HG03175 (cell line): ENCODE data around the gene CENPQ.

ENCODE experiments used
- ATAC-seq: cut with Tn5 transposase; IDR thresholded peaks from one replicate; pipeline ENCODE4 v1.9.1; 2021; ENCODE audit warnings: mild to moderate bottlenecking, moderate library complexity; ENCODE audit not compliant: unreplicated experiment

Gene CENPQ

DNA sequence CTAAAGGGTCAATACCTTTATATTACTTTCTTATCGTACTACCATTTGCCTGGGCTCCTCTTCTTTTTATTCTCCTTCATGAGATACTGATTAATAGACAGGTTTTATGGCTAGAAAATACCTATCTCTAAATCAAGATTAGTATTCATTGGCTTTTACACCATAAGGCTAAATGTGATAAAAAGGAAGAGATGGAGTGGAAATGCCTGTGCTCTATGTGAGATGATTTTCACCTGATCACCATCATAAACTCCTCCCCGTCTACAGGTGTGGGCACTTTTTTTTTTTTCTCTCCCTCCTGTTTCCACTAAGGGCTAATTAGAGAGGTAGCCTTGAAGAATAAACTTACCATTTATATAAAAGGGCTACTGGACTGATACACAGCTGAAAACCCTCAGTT lies 36.5 kb downstream of the CENPQ start, which contains the start of gene GLYATL3:
Gene GLYATL3 (plus strand): TSS at position 301 of the 400 bp plus-strand sequence. CDS start 12,068 bp downstream, outside the sequence.
- ATAC-seq = no peak

DNA sequence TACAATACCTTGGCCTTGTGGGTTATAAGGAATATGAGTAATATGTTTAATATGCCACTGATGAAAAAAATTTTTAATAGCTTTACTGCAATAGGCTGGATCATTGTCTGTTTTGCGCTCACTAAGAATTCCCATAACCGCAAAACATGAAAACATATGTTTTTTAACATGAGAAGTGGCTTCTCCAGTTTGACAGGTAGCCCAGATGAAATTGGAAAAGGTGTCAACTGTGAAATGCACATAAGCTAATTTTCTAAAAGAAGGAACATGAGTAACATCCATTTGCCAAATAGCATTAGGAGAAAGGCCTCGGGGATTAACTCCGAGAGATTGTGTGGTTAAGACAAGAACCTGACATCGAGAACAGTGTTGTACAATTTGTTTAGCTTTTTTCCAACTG lies 41.5 kb downstream of the CENPQ start:
- ATAC-seq = no peak

GRCh38 chr6:49506569-49507111 lies 43.5 kb downstream of the CENPQ start:
- no peak for ATAC-seq

- no peak for ATAC-seq
Measured at GRCh38 chr6:49509342-49509741, 46.2 kb downstream of the CENPQ start.

DNA sequence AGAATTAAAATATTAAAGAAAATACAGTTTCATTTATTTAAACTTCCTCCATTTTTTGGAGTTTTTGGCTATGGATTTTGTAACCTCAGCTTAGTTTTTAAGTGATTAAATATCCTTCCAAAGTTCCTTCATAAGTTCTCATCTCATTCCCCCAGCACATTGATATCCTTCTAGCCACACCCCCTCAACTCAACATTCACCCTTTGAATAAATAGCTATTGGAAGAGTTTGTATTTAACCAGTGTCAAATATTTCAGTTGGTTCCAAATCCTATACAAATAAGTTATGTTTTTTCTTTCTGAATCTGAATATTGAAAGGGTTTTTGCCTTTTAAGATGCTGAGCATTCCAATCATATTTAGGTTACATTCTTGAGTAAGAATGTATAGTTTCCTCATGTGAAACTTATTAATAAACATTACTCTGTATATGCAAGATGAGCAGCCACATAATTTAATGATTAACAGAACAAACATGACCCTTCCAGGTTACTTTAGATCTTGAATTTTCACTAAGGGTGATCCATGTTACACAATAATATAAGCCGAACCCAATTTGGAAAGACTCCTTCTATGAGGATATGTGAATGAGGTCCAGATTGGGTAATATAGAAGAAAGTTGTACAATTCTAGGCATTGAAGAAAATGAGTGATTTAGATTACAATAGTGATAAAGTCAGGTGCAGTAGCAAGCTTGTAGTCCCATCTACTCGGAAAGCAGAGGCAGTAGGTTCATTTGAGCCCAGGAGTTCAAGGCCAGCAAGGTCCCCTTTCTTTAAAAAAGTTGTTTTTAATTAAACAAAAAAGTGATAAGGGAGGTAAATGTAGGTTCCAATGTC lies 50.2 kb downstream of the CENPQ start:
- no peak for ATAC-seq

DNA sequence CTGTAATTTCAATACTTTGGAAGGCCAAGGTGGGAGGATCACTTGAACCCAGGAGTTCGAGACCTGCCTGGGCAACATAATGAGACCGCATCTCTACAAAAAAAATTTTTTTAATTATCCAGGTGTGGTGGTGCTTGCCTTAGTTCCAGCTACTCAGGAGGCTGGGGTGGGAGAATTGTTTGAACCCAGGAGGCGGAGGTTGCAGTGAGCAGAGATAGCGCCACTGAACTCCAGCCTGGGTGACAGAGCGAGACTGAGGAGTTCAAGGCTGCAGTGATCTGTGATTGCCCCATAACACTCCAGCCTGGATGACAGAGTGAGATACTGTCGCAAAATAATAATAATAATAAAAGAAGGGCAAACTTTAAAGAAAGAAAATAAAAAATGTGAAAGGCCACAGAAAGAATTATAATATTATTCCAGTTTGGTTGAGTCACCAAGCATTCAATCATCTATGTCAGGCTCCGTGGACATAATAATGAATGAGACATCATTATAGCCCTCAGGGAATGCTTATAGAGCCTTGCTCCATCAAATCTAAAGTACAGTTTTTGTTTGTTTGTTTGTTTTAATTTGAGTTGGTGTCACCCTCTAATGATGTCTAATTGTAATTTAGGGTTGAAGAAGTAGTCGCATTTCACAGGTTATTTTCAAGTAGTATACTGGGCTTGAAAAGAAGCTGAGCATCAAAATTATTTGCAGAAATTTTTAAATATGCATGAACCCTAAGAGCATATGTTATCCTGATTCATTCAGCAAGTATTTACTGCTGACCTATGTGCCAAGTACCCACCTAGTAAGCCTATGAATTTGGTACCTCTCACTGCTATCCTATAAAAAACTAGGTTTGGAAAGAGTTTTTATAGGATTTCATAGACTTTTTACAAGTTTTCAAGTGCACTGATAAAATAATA lies 51.7 kb downstream of the CENPQ start:
- ATAC-seq = no peak

GRCh38 chr6:49515485-49516146 lies 52.4 kb downstream of the CENPQ start:
- ATAC-seq = no peak

- no peak for ATAC-seq
Measured at GRCh38 chr6:49516147-49516505, 53.0 kb downstream of the CENPQ start.

DNA sequence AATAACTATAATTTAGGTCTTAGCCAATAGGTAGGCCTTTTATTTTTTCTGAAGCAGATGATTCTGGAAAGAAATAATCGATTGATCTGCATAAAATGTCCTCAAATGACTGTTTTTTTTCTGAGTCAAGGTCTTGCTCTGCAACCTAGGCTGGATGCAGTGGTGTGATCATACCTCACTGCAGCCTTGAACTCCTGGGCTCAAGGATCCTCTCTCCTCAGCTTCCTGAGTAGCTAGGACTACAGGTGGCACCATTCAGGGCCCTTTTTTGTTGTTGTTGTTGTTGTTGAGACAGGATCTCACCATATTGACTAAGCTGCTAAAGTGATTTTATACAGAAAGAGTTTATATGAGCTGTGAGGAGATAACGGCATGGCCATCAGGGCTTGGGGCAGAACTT lies 54.7 kb downstream of the CENPQ start:
- ATAC-seq = no peak

- peak; percentile 85 for ATAC-seq
Measured at GRCh38 chr6:49519660-49520059, 56.5 kb downstream of the CENPQ start.

DNA sequence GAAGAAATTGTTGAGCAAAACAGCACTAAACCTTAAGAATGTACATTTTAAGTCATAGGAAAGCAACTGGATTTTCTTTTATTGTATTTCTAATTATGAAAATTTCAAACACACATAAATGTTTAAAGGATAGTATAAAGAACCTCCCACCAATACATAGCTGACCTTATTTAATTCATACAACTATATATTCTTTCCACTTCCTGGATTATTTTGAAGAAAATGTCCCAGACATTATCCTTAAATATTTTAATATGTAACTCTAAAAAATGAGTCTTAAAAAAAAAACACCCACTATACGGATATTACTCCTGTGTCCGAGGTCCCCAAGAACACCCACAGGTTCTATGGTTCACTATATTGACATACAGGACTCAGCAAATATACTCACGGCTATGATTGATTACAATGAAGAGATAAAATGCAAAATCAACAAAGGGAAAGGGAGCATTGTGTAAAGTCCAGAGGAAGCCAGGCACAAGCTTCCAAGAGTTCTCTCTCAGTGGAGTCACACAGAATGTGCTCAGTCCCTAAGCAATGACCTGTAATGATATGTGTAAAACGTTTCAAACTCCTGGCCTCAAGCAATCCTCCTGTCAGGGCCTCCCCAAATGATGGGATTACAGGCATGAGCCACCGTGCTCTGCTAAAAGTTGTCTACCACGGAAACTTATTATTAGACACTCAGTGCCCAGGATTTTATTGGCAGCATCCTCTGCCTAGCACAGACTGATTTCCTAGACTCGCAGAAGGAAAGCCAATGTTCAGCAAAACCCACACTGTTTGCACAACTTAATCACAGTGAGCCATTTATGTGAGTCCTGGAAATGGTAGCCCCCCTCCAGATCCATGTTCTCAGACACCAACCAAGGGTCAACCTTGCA lies 59.8 kb downstream of the CENPQ start:
- no peak for ATAC-seq

GRCh38 chr6:49523901-49524300 lies 60.7 kb downstream of the CENPQ start:
- ATAC-seq = no peak

DNA sequence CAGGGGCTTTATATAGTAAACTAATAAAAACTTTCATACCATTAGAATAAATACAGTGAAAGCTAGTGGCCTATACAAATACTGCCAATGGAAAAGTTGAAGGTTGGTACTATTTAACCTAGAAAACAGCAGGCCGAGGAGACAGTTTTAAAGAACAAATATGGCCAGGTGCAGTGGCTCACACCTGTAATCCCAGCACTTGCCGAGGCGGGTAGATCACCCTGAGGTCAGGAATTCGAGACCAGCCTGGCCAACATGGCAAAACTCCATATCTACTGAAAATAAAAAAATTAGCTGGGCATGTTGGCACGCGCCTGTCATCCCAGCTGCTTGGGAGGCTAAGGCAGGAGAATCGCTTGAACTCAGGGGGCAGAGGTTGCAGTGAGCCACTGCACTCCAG lies 61.4 kb downstream of the CENPQ start:
- ATAC-seq = no peak

DNA sequence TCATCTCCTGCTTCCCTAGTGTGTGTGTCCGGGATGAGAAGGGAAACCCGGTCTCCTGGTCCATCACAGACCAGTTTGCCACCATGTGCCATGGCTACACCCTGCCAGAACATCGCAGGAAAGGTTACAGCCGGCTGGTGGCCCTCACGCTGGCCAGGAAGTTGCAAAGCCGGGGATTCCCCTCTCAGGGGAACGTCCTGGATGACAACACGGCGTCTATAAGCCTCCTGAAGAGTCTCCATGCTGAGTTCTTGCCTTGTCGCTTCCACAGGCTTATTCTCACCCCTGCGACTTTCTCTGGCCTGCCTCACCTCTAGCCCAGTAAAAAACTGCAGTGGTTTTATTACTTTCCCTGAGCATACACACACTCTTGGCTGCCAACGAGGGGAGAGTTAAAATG lies 63.4 kb downstream of the CENPQ start:
- no peak for ATAC-seq

- ATAC-seq = no peak
Measured at GRCh38 chr6:49527320-49527719, 64.2 kb downstream of the CENPQ start.

DNA sequence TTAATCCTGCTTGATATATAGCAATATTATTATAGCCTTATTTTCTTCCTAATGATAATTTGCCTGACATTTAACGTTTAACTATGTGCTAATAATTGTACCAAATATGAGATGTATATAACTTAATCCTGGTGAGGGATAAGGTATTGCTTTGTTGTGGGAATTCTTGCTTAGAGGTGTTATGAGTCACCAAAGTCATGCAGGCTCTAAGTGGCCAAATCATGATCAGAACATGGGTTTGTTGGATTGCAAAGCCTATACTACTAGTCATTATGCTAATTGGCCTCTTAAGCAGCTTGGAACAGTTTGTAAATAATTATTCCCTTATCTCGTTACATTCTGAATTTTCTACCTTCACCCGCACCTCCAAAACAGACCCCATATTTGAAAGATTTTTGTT lies 65.4 kb downstream of the CENPQ start:
- ATAC-seq = no peak

DNA sequence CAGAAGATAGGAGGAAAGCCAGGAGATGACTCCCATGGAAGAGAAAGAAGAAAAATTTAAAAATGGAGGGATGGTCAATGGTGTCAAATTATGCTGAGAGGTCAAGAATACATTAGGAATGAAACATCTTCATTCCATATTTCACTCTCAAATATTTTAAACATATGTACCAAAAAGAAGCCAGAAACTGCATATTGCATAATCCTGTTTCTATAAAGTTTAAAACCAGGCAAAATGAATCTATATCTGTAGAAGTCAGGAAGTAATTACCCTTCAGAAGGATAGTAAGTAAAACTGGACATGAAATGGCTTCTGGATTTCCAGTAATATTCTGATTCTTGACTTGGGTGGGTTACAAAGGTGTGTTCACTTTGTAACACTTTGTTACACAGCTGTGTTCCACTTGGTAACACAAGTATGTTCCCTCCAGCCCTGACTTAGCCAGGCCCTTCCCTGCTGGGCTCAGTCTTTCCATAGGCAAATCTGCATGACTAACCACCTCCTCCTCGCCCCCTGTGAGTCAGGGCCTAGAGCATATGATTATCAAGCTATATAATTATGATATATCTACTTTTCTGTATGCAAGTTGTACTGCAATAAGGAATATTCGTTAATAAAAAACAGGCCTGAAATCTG lies 67.1 kb downstream of the CENPQ start:
- ATAC-seq = no peak

GRCh38 chr6:49531774-49532569 lies 68.8 kb downstream of the CENPQ start:
- peak; percentile 97 for ATAC-seq

- no peak for ATAC-seq
Measured at GRCh38 chr6:49535795-49536194, 72.6 kb downstream of the CENPQ start.
